ENCODE results near the gene RTRAF.

GRCh38 chr14:52020161-52020714 lies 30.9 kb downstream of the RTRAF start:
- no peak for TF ChIP-seq CTCF (conservative IDR thresholded peaks at IDR 0.05 in 1 of 2, IDR thresholded peaks at IDR 0.05 in 1 of 2; ENCODE audit: extremely low read depth in 1 of 2, insufficient read depth in 1 of 2, low read depth in 1 of 2, low read length in 2 of 2)
- no peak for TF ChIP-seq EZH2 (IDR thresholded peaks at IDR 0.05; ENCODE audit: borderline replicate concordance, low read length)
